H1 (cell line): ENCODE measurements around the gene OTOS. TPM values are rescaled to one million over a fixed set of nuclear protein-coding genes. Genes with fewer than 3 reads are reported as not detected.

Experiments
- HDAC6 ChIP-seq: IDR thresholded peaks from one replicate; pipeline ENCODE4 v1.7.1; 2012; ENCODE audit warnings: low read depth, mild to moderate bottlenecking, inconsistent platforms, low read length, moderate library complexity
- MAX ChIP-seq: IDR thresholded peaks from 2 replicates; pipeline ENCODE4 v1.6.1; 2012; ENCODE audit warnings: inconsistent platforms
- SIX5 ChIP-seq: IDR thresholded peaks from 2 replicates; pipeline ENCODE4 v1.6.1; 2011; ENCODE audit warnings: mild to moderate bottlenecking, low read depth, low read length
- polyA plus RNA-seq, 7 experiments: library from polyadenylated mRNA; depleted of rRNA in 3 of 7; stranded (reverse) in 5 of 7; unstranded in 2 of 7; fragments of >200 nt in 5 of 7; fragments of 200-250 nt in 2 of 7; gene quantifications; 1 replicate in 5 of 7; 2 replicates in 1 of 7; 4 replicates in 1 of 7; pipeline versions ENCODE4 v1.2.1 to v1.2.3, GENCODE V29; 2011 to 2013; ENCODE audit warnings: missing spikeins in 2 of 7, mixed read lengths in 2 of 7
- total RNA-seq: library from RNA; stranded (reverse); fragmentation: NEBNext Ultra II Directional; extraction: Animal tissue kit (Norgen Biotek cat#: 25700); gene quantifications from 2 replicates; pipeline ENCODE4 v1.2.1, GENCODE V29; 2021
- TF ChIP-seq, protein P1 (sequence below): IDR thresholded peaks from 2 replicates; pipeline ENCODE4 v1.6.1; 2012; ENCODE audit warnings: inconsistent platforms

Gene OTOS
- total and polyA plus RNA-seq, 2 of the 8 experiments (the other 6 are each of a cell fraction or from before 2014, with no cell fraction given), result 0.17 TPM; not detected in 1

DNA sequence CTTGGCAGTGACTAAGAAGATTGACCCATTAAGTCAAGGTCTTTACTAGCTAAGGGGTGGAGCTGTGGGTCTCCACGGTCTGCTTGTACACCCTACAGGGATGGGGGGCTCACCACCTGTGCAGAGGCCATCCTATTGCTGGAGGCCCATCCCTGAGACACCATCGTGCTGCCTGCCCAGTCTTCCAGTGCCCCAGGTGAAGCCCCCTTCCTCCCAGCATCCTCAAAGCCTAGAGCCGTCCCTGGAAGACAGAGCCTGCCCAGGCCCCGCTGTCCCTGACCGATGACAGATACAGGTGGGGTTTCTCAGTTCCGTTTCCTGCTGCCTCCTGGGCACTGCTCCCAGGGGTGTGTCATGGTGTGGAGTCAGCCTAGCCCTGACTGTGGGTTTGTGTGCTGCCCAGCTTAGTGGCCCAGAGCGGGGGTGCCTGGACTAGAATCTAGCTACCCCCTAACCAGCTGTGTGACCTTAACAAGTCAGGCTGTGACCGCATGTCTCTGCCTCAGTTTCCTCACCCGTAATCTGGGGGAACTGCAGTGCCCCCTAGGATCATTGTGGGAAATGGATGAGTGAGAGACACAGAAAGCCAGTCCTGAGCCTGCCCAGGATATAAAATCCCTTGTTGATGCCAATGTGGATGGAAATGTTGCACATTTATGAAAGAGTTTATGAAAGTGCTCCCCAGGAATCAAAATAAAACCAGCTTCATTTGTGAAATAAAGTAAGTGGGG is 2.0 kb downstream of the OTOS start (continued):
- TF ChIP-seq SIX5 (no peak), MAX (no peak), HDAC6 (no peak)
- TF ChIP-seq, protein P1, sequence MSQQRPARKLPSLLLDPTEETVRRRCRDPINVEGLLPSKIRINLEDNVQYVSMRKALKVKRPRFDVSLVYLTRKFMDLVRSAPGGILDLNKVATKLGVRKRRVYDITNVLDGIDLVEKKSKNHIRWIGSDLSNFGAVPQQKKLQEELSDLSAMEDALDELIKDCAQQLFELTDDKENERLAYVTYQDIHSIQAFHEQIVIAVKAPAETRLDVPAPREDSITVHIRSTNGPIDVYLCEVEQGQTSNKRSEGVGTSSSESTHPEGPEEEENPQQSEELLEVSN, result no peak
